ENCODE data around the gene TMEM163. TPM values are rescaled to one million over a fixed set of nuclear protein-coding genes. Genes with fewer than 3 reads are reported as not detected.
A peak's percentile ranks its signal among the peaks of the same experiment; 100 is the strongest.

The TMEM163 gene
- total and polyA plus RNA-seq, 2 of the 13 experiments (the other 11 are each of a cell fraction or from before 2014, with no cell fraction given), result 0.05 TPM; not detected in 1

- Histone ChIP-seq H3K4me2 (ENCODE audit: low read depth, low read length) (no peak overlapping the region), H3K27me3 (ENCODE audit: control insufficient read depth in 1 of 2, insufficient read depth in 2 of 2, low read length in 2 of 2) (no peaks in the 10 kb centered on the region), H2AFZ (ENCODE audit: low read length) (no peak overlapping the region), H3K36me3 (replicated peaks in 1 of 2; ENCODE audit: control insufficient read depth in 1 of 2, insufficient read depth in 2 of 2, low read length in 2 of 2) (peaks cover 34 to 52% of the 10 kb centered on the region in 2 experiments), H3K79me2 (ENCODE audit: insufficient read depth, low read length) (no peaks in the 10 kb centered on the region), H3K9ac (ENCODE audit: insufficient read depth, low read depth, low read length) (no peak overlapping the region), H3K9me3 (ENCODE audit: low read length) (no peaks in the 10 kb centered on the region), H3K4me3 (replicated peaks in 1 of 3; ENCODE audit: insufficient read depth in 1 of 3, low read depth in 2 of 3, low read length in 3 of 3) (no peak overlapping the region), H4K20me1 (ENCODE audit: insufficient read depth, low read length) (no peaks in the 10 kb centered on the region; the same call in 1 of the 2 replicates), H3K27ac (ENCODE audit: extremely low read length, insufficient read depth, low read length) (no peak overlapping the region), H3K4me1 (ENCODE audit: insufficient read depth, low read length) (peaks cover 28% of the 10 kb centered on the region)
- DNase-seq (ENCODE audit: low spot score) (no peak), FAIRE-seq (no peak), ATAC-seq (no peak)
- ChIA-PET CTCF (ENCODE audit: low intra/inter-chr PET ratio, low total read pairs) (interaction anchor here (0.8 to 3.0 kb wide), 5 partner anchors 37 to 565 kb away, joined by 3 to 52 read pairs (median 23); no protein-coding TSS in a partner anchor), POLR2A (interaction anchor here (4.3 kb wide), 1 partner anchor 40 kb away, joined by 26 read pairs; no protein-coding TSS in a partner anchor)
- in situ Hi-C loops (cut with HindIII; ENCODE audit: extremely low pct_ligation_motif_present, low pct_unique_long_range_greater_than_20kb) (loop anchor here (10.0 kb wide), 2 partner anchors 327 to 567 kb away; no protein-coding TSS in a partner anchor), intact Hi-C loops (cut with micrococcal nuclease; ENCODE audit: unreplicated experiment) (no loop called here)
- TF ChIP-seq POLR2A (IDR thresholded peaks at IDR 0.05; ENCODE audit: insufficient read depth in 1 of 2, low read depth in 2 of 2, low read length in 2 of 2) (0 out of 4 replicates have a peak, but pooled peaks of 1 of the 2 experiments have one; percentile 22), ZNF672 (CRISPR knock-in tag; IDR thresholded peaks at IDR 0.05) (no peak), AGO2 (optimal IDR thresholded peaks at IDR 0.05; ENCODE audit: low read depth, low read length) (peak; percentile 42), PBX2 (CRISPR knock-in tag; IDR thresholded peaks at IDR 0.05) (no peak), RBM22 (optimal IDR thresholded peaks at IDR 0.05; ENCODE audit: low read length) (peak; percentile 95), MLXIP (CRISPR knock-in tag; IDR thresholded peaks at IDR 0.05; ENCODE audit: borderline replicate concordance) (no peak)
- BruUV-seq (replicated peaks), result no TSS peak
- 95% methylated on average over 9 of the region's 9 CpGs for WGBS (ENCODE audit: low lambda C conversion rate)
These were observed 266.6 kb downstream of the TMEM163 start for GRCh38 chr2:134452042-134452733.

Measured in HepG2 (cell line).